Body of pancreas (tissue), 4 donors: ENCODE results near the gene ARFRP1.

Experiments used
- POLR2A ChIP-seq, 3 donors: fragments of 450-650 bp; IDR thresholded peaks; one replicate each; pipeline ENCODE4 v1.6.1; 2016; ENCODE audit warnings: antibody characterized with exemption in 3 of 3, mild to moderate bottlenecking in 2 of 3
- TF ChIP-seq, protein P1 (sequence below), 7 experiments: fragments of 450-650 bp in 4 of 7; fragments of 200-600 bp in 3 of 7; sonication (generic) in 3 of 7; IDR thresholded peaks; one replicate each; pipeline ENCODE4 v1.5.1; 2016 to 2019; ENCODE audit warnings: antibody characterized with exemption in 7 of 7

DNA sequence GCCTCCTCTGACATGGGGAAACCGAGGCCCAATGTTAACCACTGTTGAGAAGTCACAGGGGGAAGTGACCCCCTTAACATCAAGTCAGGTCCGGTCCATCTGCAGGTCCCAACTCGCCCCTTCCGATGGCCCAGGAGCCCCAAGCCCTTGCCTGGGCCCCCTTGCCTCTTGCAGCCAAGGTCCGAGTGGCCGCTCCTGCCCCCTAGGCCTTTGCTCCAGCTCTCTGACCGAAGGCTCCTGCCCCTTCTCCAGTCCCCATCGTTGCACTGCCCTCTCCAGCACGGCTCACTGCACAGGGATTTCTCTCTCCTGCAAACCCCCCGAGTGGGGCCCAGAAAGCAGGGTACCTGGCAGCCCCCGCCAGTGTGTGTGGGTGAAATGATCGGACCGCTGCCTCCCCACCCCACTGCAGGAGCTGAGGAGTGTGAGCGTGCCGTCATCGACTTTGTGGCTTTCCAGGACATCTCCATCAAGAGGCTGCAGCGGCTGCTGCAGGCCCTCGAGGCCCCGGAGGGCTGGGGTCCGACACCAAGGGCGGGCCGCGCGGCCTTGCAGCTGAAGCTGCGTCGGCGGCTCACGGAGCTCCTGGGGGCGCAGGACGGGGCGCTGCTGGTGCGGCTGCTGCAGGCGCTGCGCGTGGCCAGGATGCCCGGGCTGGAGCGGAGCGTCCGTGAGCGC lies 9.8 kb downstream of the ARFRP1 start:
- no peak for TF ChIP-seq POLR2A (IDR thresholded peaks at IDR 0.05)
- TF ChIP-seq, protein P1, sequence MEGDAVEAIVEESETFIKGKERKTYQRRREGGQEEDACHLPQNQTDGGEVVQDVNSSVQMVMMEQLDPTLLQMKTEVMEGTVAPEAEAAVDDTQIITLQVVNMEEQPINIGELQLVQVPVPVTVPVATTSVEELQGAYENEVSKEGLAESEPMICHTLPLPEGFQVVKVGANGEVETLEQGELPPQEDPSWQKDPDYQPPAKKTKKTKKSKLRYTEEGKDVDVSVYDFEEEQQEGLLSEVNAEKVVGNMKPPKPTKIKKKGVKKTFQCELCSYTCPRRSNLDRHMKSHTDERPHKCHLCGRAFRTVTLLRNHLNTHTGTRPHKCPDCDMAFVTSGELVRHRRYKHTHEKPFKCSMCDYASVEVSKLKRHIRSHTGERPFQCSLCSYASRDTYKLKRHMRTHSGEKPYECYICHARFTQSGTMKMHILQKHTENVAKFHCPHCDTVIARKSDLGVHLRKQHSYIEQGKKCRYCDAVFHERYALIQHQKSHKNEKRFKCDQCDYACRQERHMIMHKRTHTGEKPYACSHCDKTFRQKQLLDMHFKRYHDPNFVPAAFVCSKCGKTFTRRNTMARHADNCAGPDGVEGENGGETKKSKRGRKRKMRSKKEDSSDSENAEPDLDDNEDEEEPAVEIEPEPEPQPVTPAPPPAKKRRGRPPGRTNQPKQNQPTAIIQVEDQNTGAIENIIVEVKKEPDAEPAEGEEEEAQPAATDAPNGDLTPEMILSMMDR (IDR thresholded peaks at IDR 0.05) = no peak
